Erythroblast (primary cell): ENCODE measurements around the gene NUDT16L1.

Experiments
- DNase-seq, 2 experiments: peaks; one replicate each; lab custom pipeline; 2025; lab: John Stamatoyannopoulos, UW
- GATA1 ChIP-seq: IDR thresholded peaks from 2 replicates; pipeline ENCODE4 v1.6.1; 2011; ENCODE audit warnings: low read depth, mild to moderate bottlenecking, control low read depth, low read length, moderate library complexity
- POLR2A ChIP-seq: IDR thresholded peaks from 2 replicates; pipeline ENCODE4 v1.6.1; 2011; ENCODE audit warnings: mild to moderate bottlenecking, low read length

NUDT16L1 gene

DNA sequence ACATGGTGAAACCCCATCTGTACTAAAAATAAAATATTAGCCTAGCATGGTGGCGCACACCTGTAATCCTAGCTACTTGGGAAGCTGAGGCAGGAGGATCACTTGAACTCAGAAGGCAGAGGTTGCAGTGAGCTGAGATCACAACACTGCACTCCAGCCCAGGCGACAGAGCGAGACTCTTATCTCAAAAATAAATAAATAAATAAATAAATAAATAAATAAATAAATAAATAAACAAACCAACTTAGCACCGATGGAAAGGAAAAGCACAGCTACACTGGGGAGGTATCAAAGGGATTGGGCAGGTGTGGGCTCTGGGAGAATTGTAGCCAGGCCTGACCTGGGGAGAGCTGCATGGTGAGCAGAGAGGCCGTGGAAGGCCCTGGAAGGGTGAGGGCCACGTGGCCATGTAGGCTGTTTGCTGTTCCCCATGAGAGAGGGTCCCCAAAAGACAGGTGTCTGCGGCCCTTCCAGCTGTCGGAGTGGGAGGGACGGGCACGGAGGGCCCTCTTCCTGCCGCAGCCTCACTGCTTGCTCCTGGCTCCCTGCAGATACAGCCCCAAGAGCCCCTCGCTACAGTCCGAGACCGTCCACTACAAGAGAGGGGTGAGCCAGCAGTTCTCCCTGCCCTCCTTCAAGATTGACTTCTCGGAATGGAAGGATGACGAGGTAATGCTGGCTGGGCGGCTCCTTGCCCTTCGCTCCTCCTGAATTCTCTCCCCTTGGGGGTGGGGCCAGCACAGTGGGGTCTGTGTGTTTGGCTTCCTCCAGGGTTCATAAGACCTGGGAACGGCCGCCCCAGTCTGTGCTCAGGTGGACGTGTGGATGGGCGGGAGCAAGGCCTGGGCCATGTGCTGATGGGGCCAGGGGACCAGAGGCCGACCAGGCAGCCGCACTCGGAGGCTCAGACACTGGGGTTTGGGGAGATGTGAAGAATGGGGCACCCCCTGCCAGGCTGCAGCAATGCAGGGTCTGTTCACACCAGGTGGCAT, 36.4 kb upstream of the NUDT16L1 start:
- TF ChIP-seq GATA1 (no peak), POLR2A (no peak)
- DNase-seq, result no peak

DNA sequence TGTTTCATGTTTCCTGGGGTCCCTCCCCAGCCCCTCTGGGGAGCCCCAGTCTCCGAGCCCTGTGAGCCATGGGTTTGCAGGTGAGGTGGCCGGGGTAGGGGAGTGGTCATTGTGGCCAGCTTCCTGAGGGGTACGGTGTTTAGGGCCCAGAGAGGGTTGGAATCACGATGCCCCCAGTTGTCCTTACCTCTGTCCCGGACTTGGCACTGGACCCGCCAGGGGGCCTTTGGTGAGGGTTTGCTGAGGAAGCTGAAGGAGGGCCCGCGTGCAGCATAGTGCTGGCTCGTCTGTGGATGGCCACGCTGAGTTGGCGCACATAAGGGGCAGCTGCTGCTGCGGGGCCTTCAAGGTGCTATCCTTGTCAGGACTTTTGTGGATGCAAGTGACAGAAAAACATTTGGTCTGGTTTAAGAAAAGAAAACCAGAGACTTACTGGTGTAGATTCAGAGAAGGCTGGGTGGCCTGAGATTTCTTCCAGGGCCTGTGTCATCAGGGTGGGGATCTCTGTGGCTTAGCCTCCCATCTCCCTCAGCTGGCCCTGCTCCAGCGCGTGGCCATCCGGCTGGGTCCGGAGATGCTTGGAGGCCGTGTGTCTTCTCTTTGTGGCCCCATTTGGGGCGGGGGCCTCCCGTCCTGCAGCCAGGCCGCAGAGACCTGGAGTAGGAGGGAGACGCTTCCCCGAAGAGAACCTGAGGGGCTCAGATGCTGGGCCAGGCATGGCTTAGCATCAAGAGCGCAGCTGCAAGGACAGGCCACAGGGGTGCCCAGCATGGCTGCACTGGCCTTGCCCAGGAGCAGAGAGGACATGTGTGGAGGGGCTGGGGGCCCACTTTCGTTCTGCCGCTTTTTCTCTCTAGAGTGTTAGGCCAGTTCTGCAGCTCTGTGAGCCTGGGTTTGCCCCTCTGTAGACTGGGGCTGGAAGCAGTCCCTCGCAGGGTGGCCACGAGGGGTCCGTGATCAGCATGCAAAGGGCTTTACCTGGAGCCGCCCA, 33.7 kb upstream of the NUDT16L1 start:
- TF ChIP-seq POLR2A, result no peak
- no peak for TF ChIP-seq GATA1
- DNase-seq, result no peak

DNA sequence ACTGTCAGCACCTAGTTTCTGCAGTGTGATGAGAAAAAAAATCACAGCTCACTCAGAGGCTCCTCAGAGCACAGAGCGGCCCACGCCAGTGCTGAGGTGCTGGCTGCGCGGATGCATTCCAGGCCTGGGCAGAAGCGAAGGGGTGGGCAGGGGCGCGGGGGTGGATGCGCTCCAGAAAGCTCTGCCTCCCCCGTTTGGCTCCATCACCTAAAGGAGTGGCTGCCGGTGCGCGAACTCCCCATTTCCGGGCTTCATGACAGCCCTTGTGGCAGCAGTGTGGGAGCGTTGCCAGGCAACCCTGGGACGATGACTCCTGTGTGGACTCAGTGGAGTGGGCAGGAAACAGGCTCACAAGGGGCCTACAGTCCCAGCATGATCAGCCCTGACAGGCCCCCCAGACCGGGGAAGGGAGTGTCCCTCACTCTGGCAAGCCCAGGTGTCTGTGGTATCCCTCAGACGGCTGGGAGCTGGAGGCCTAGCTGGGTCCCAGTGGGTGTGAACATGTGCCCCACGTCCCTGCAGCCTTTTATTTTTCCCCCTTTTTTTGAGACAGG, 32.8 kb upstream of the NUDT16L1 start:
- TF ChIP-seq GATA1, result no peak
- no peak for TF ChIP-seq POLR2A
- no peak for DNase-seq

DNA sequence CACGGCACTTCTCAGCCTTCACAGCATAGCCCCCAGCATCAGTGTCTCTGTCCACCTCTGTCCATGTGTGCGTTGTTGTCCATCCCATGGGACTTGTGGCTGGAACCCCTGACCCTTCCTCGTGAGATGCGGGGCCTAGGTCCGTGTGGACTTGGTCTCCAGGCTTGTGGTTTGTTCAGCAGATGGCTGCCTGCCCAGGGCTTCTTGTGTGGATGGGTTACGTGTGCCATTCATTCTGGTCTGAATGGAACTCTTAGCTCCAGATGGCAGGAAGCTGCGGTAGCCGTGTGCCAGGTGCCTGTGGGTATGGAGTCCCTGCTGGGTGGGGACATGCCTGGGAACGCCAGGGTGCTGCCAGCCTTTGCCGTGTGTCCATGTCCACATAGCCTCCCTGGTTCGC, 31.7 kb upstream of the NUDT16L1 start:
- no peak for DNase-seq

DNA sequence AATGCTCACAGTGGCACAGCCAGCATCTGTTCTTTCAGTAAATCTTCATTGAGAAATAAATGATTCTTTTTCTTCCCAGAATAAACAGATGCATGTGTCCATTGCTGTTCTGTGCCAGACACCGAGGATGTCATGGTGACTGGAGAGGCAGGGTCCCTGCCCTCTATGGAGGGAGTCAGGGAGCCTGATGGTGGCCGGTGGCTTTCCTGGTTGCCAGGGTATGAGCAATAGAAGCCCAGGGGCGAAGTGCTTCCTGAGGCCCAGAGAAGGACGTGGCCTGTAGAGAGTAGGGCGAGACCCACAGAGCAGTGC, 29.9 kb upstream of the NUDT16L1 start:
- TF ChIP-seq POLR2A (no peak), GATA1 (no peak)
- no peak for DNase-seq

More for the DNA sequence above, 31.7 kb upstream of the NUDT16L1 start:
- TF ChIP-seq GATA1 (no peak), POLR2A (no peak)

DNA sequence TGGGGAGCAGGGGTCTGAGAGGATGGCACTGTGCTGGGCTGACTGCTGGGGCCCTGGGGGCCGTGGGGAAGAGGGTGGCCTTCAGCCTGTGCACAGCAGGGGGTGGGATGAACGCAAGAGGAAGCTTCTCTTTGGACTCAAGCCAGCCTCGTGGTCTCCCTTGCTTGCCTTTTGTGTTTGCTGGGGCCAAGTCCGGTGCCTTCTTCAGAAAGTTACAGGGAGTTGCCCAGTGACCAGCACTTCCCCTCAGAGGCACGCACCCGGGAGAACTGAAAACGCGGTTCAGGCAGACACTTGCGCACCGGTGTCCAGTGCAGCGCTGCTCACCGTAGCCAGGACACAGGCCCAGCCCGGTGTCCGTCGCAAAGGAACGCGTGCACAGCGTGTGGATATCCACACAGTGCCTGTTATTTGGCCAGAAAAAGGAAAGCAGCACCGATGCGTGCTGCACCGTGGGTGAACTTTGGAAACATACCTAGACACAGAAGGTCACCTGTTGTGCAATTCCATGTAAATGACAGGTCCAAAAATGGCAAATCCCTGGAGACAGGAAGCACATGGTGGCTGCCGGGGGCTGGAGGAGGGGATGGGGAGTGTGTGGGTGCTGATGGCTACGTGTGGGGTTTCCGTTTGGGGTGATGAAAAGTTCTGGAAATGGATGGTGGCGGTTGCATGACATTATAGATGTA, 29.4 kb upstream of the NUDT16L1 start:
- DNase-seq, result no peak

DNA sequence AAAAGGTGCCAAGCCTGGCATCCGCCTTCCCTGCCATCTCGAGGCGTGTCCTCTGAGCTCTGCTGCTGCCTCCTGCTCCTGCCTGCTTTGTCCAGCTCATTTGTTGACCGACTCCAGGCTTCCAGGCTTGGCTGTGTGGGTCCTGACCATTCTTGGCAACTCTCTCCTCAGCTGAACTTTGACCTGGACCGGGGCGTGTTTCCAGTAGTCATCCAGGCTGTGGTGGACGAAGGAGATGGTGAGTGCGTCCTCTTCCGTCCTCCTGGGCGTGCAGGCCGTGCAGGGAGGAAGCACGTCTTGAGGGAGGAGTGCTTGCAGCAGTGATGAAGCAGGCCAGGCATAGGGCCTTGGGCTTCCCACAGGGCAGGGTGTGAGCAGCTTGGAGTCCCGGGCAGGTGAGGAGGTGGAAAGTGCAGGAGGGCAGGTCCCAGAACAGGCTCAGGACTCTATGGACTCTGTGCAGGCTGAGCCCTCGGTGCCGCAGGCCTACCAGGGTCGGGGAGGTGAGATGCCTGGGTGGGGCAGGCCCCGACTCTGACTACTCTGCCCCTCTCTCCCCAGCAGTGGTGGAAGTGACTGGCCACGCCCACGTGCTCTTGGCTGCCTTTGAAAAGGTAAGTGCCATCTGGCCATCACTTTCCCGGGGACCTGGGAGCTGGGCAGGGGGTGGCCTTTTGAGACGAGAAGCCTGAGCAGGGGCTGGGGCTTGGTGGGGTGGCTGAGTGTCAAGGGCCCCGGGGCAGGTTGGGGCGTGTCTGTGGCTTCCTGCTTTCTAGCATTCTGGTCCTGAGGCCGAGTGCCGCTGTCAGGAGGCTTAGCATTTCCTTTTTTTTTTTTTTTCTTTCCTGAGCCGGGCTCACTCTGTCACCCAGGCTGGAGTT, 28.6 kb upstream of the NUDT16L1 start:
- TF ChIP-seq POLR2A, result no peak
- no peak for TF ChIP-seq GATA1
- no peak for DNase-seq

More for the DNA sequence above, 29.4 kb upstream of the NUDT16L1 start:
- TF ChIP-seq POLR2A (no peak), GATA1 (no peak)

DNA sequence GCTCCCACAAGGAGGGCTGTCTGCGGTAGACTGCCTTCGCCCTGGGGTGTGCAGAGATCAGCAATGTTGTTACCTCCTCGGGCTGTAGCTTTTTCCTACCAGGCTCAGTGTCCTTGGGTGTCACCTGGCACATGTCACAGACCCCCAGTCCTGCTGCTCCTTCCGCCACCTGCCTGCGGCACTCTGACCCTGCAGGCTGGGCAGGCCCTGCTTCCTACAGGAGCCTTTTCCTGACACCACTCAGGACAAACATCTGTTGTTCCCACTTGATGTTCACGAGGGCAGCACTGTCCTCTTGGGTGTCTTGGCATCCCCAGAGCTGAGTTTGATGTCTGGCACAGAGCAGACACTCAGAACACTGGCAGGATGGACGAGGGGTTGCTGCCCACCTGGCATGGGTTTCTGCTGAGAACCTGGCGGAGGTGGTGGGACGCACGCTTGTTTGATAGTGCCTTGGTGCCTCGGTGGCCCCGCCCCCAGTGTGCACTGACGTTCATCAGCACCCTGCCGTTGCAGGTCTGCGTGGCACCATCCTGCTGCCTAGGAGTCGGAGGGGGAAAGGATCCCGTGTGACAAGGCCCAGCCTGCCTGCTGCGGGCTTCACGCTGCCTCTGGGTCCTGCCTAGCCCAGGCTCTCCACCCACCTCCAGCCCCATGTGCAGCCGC, 26.7 kb upstream of the NUDT16L1 start:
- no peak for DNase-seq
- no peak for TF ChIP-seq GATA1
- no peak for TF ChIP-seq POLR2A

DNA sequence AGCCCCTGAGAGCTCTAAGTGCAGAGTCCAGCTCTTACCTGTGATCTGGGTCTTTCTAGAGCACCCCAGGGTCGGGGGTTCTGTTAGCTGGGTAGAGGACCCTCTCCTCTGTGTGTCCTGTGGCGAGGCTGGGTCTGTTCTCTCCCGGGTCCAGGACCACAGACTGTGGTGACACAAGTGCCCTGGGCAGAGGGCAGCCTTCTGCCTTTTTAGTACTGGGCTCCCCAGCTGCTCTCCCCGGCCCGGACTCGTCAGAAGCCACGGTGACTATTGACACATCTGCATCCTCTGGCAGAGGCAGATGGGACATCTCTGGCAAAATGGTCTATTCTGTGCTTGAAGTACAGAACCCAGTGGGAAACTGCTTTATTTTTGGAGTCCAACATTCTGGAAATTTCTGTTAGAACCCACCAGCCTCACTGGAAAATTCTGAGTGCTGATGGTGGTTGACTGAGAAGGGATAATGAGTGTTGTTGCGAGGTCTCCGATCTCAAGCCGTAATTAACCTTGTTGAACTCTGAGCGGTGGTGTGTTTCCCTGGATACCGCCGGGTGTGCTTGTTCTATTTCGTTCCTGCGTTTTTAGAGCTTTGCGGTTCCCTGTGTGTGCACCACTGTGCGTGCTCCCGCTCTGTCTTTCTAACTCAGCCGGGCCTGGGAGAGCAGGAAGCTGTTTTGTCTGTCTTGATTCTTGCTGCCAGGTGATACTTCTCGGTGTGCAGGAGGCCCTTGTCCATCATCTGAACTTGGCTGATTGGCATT, 26.0 kb upstream of the NUDT16L1 start:
- DNase-seq, result no peak
- TF ChIP-seq GATA1 (no peak), POLR2A (no peak)

DNA sequence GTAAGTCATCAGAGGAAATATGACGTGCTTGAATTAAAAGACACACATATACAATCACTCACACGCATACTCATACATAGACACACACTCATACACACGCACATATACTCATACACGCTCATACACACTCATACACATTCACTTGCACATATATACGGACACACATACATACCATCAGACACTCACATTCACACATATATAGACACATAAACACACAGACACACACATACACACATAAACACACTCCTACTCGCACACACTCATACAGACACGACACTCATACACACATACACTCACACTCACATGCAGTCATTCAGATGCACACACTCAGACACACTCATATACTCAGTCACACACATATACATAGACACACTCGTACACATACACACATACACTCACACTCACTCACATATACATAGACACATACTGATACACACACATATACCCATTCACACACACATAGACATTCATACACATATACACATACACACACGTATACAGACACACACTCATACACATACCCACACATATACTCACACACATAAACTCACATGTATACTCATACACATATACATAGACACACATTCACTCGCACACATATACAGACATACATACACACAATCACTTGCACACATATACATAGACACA, 24.9 kb upstream of the NUDT16L1 start:
- no peak for DNase-seq
- no peak for TF ChIP-seq GATA1
- no peak for TF ChIP-seq POLR2A

DNA sequence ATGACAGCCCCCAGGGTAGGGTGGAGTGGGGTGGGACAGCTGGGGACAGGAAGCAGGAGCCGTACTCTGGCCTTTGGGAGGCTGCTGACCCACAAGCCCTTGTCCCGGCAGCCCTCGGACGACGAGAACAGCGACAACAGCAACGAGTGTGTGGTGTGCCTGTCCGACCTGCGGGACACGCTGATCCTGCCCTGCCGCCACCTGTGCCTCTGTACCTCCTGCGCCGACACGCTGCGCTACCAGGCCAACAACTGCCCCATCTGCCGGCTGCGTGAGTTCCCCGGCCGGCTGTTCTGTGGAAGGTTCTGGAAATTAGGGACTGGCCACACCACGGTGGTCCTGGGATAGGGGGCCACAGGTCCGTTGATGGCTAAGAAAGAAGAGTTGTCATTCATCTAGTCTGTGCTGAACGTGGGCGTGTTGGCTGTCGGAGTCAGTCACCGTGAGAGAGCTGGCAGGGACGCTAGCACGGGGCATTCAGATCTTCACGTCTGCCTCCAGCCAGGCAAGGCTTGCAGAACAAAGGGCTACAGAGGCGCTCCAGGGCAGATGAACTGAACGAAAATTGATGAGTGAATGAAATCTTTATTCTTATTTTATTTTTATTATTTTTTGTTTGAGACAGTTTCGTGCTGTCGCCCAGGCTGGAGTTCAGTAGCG, 19.8 kb upstream of the NUDT16L1 start:
- no peak for DNase-seq
- TF ChIP-seq POLR2A, result no peak
- no peak for TF ChIP-seq GATA1
